Neural progenitor cell (in vitro differentiated cells): Measurements from ENCODE around the gene FYN. TPM values are rescaled to one million over a fixed set of nuclear protein-coding genes. Genes with fewer than 3 reads are reported as not detected.

Source experiments
- DNase-seq: peaks from one replicate; pipeline ENCODE4 v3.0.0-alpha.2; 2016; ENCODE audit warnings: low spot score
- H2AFZ ChIP-seq: fragments of 200-600 bp; sonication (generic); replicated peaks from 2 replicates; pipeline ENCODE4 v1.6.1; 2016; ENCODE audit warnings: antibody characterized with exemption
- H3F3A ChIP-seq: fragments of 200-600 bp; sonication (generic); 2 replicates; pipeline ENCODE4 v1.6.1; 2016; ENCODE audit warnings: antibody characterized with exemption, low read depth
- H3K27ac ChIP-seq: fragments of 200-600 bp; sonication (generic); 2 replicates; pipeline ENCODE4 v1.5.1; 2016; ENCODE audit warnings: mild to moderate bottlenecking
- H3K27me3 ChIP-seq: fragments of 200-600 bp; sonication (generic); 2 replicates; pipeline ENCODE4 v1.6.1; 2016; ENCODE audit warnings: mild to moderate bottlenecking, moderate library complexity
- H3K36me3 ChIP-seq: fragments of 200-600 bp; sonication (generic); 2 replicates; pipeline ENCODE4 v1.5.1; 2016
- H3K4me1 ChIP-seq: fragments of 200-600 bp; sonication (generic); 2 replicates; pipeline ENCODE4 v1.6.1; 2016; ENCODE audit warnings: mixed run types
- H3K4me2 ChIP-seq: fragments of 200-600 bp; sonication (generic); 2 replicates; pipeline ENCODE4 v1.6.1; 2016
- H3K4me3 ChIP-seq: fragments of 200-600 bp; sonication (generic); 2 replicates; pipeline ENCODE4 v1.5.1; 2016
- H3K79me2 ChIP-seq: fragments of 200-600 bp; sonication (generic); 2 replicates; pipeline ENCODE4 v1.6.1; 2016; ENCODE audit warnings: low read depth
- H3K9ac ChIP-seq: fragments of 200-600 bp; sonication (generic); 2 replicates; pipeline ENCODE4 v1.6.1; 2016
- H3K9me3 ChIP-seq: fragments of 200-600 bp; sonication (generic); 2 replicates; pipeline ENCODE4 v1.5.1; 2016; ENCODE audit warnings: low read depth
- H4K20me1 ChIP-seq: fragments of 200-600 bp; sonication (generic); 2 replicates; pipeline ENCODE4 v1.6.1; 2016; ENCODE audit warnings: low read depth
- H3K27ac Mint-ChIP-seq: 3 replicates; pipeline ENCODE4 v1.8.0; 2021; ENCODE audit warnings: mixed read lengths
- H3K27me3 Mint-ChIP-seq: 2 replicates; pipeline ENCODE4 v1.8.0; 2022; ENCODE audit warnings: low read depth, mild to moderate bottlenecking, inconsistent platforms, moderate library complexity, mixed read lengths; ENCODE audit not compliant: insufficient read depth
- H3K36me3 Mint-ChIP-seq: 3 replicates; pipeline ENCODE4 v1.8.0; 2021; ENCODE audit warnings: mixed read lengths
- H3K4me1 Mint-ChIP-seq: 3 replicates; pipeline ENCODE4 v1.8.0; 2021; ENCODE audit warnings: mixed read lengths
- H3K4me3 Mint-ChIP-seq: 3 replicates; pipeline ENCODE4 v1.8.0; 2021; ENCODE audit warnings: mild to moderate bottlenecking, moderate library complexity, mixed read lengths
- H3K9me3 Mint-ChIP-seq: 3 replicates; pipeline ENCODE4 v1.8.0; 2020; ENCODE audit warnings: mixed read lengths
- CTCF ChIP-seq: fragments of 200-600 bp; sonication (generic); IDR thresholded peaks from 2 replicates; pipeline ENCODE4 v1.5.1; 2017; ENCODE audit warnings: antibody characterized with exemption, mild to moderate bottlenecking
- EZH2 ChIP-seq: fragments of 200-600 bp; sonication (generic); IDR thresholded peaks from 2 replicates; pipeline ENCODE4 v1.6.1; 2017; ENCODE audit warnings: antibody characterized with exemption, mild to moderate bottlenecking, moderate library complexity
- EZH2phosphoT487 ChIP-seq: fragments of 200-600 bp; sonication (generic); IDR thresholded peaks from 2 replicates; pipeline ENCODE4 v1.6.1; 2017; ENCODE audit warnings: antibody characterized with exemption
- total RNA-seq: library from RNA; depleted of rRNA; stranded (reverse); fragments of >200 nt; gene quantifications from 2 replicates; pipeline ENCODE4 v1.2.3, GENCODE V29; 2015; ENCODE audit warnings: low replicate concordance

Gene FYN
- total RNA-seq, 1 donor from 2014 or later, result 167 TPM

GRCh38 chr6:111754423-111754822 is 118.8 kb downstream of the FYN start:
- Mint-ChIP-seq H3K4me3 (no peak overlapping the region), H3K9me3 (no peaks in the 10 kb centered on the region), H3K27me3 (peaks cover 2% of the 10 kb centered on the region), H3K36me3 (peaks cover 36% of the 10 kb centered on the region), H3K27ac (no peak overlapping the region), H3K4me1 (peaks cover 30% of the 10 kb centered on the region)
- Histone ChIP-seq H2AFZ (no peak overlapping the region), H3K4me1 (peaks cover 16% of the 10 kb centered on the region), H3K27me3 (no peaks in the 10 kb centered on the region), H3K36me3 (no peaks in the 10 kb centered on the region), H3K4me2 (no peak overlapping the region), H3K27ac (no peak overlapping the region), H3K4me3 (no peak overlapping the region), H3K79me2 (peaks cover 9% of the 10 kb centered on the region), H4K20me1 (peaks cover 2% of the 10 kb centered on the region), H3K9ac (no peak overlapping the region), H3K9me3 (no peaks in the 10 kb centered on the region), H3F3A (peaks cover 5% of the 10 kb centered on the region)
- no peak for DNase-seq
- TF ChIP-seq EZH2phosphoT487 (no peak), CTCF (no peak), EZH2 (no peak)

GRCh38 chr6:111753573-111753972 is 119.7 kb downstream of the FYN start:
- no peak overlapping the region for H3K4me3 ChIP-seq
- DNase-seq, result no peak
- H3K4me2 ChIP-seq, result no peak overlapping the region
- peaks cover 5% of the 10 kb centered on the region for H3F3A ChIP-seq
- H3K36me3 Mint-ChIP-seq, result peaks cover 31% of the 10 kb centered on the region
- no peak overlapping the region for H3K9ac ChIP-seq
- H3K27me3 ChIP-seq, result no peaks in the 10 kb centered on the region
- no peak overlapping the region for H3K27ac ChIP-seq
- no peak for TF ChIP-seq EZH2phosphoT487
- TF ChIP-seq EZH2, result no peak
- no peak for TF ChIP-seq CTCF
- H3K36me3 ChIP-seq, result no peaks in the 10 kb centered on the region
- no peak overlapping the region for H3K4me3 Mint-ChIP-seq
- peaks cover 16% of the 10 kb centered on the region for H3K4me1 ChIP-seq
- H2AFZ ChIP-seq, result no peak overlapping the region
- H3K9me3 ChIP-seq, result no peaks in the 10 kb centered on the region
- H4K20me1 ChIP-seq, result peaks cover 2% of the 10 kb centered on the region
- H3K9me3 Mint-ChIP-seq, result no peaks in the 10 kb centered on the region
- H3K4me1 Mint-ChIP-seq, result peaks cover 23% of the 10 kb centered on the region
- H3K27me3 Mint-ChIP-seq, result peaks cover 2% of the 10 kb centered on the region
- H3K79me2 ChIP-seq, result peaks cover 9% of the 10 kb centered on the region
- H3K27ac Mint-ChIP-seq, result no peak overlapping the region

- Histone ChIP-seq H3K4me2 (no peak overlapping the region), H3K27me3 (no peaks in the 10 kb centered on the region), H3K27ac (no peak overlapping the region), H3F3A (peaks cover 5% of the 10 kb centered on the region), H3K4me1 (peaks cover 23% of the 10 kb centered on the region), H3K4me3 (no peak overlapping the region), H2AFZ (no peak overlapping the region), H3K9me3 (no peaks in the 10 kb centered on the region), H4K20me1 (peaks cover 3% of the 10 kb centered on the region), H3K36me3 (no peaks in the 10 kb centered on the region), H3K79me2 (peaks cover 9% of the 10 kb centered on the region), H3K9ac (no peak overlapping the region)
- H3K9me3 Mint-ChIP-seq, result no peaks in the 10 kb centered on the region
- no peak for TF ChIP-seq EZH2phosphoT487
- no peak for TF ChIP-seq CTCF
- TF ChIP-seq EZH2, result no peak
- DNase-seq, result no peak
- H3K36me3 Mint-ChIP-seq, result peaks cover 26% of the 10 kb centered on the region
- peaks cover 2% of the 10 kb centered on the region for H3K27me3 Mint-ChIP-seq
- peaks cover 32% of the 10 kb centered on the region for H3K4me1 Mint-ChIP-seq
- no peak overlapping the region for H3K4me3 Mint-ChIP-seq
- H3K27ac Mint-ChIP-seq, result no peak overlapping the region
These were observed 120.8 kb downstream of the FYN start for GRCh38 chr6:111752476-111752875.
